Ectodermal cell (in vitro differentiated cells): ENCODE measurements around the gene CPSF4.

Experiments
- H3K27ac ChIP-seq: 2 replicates; pipeline ENCODE4 v1.7.0; 2013; ENCODE audit warnings: mild to moderate bottlenecking, low read depth, low read length; ENCODE audit not compliant: insufficient read depth, poor library complexity, severe bottlenecking
- H3K27me3 ChIP-seq: 2 replicates; pipeline ENCODE4 v1.7.0; 2013; ENCODE audit warnings: mild to moderate bottlenecking, low read length; ENCODE audit not compliant: insufficient read depth, control insufficient read depth, poor library complexity, severe bottlenecking
- H3K36me3 ChIP-seq: one replicate; pipeline ENCODE4 v1.7.0; 2013; ENCODE audit warnings: low read length; ENCODE audit not compliant: control insufficient read depth, insufficient read depth
- H3K4me1 ChIP-seq: one replicate; pipeline ENCODE4 v1.7.0; 2013; ENCODE audit warnings: low read length; ENCODE audit not compliant: control insufficient read depth, insufficient read depth
- H3K4me3 ChIP-seq: 2 replicates; pipeline ENCODE4 v1.7.0; 2013; ENCODE audit warnings: low read depth, low read length, control low read depth; ENCODE audit not compliant: insufficient read depth
- H3K9me3 ChIP-seq: 2 replicates; pipeline ENCODE4 v1.7.0; 2013; ENCODE audit warnings: mild to moderate bottlenecking, low read length, moderate library complexity; ENCODE audit not compliant: control insufficient read depth
- WGBS, 2 experiments: methylation state at CpG; one replicate each; pipeline ENCODE4 v1.1.7; 2013; ENCODE audit warnings: missing lambda C conversion rate in 2 of 2; 5-methylcytosine and 5-hydroxymethylcytosine counted together

The CPSF4 gene

DNA sequence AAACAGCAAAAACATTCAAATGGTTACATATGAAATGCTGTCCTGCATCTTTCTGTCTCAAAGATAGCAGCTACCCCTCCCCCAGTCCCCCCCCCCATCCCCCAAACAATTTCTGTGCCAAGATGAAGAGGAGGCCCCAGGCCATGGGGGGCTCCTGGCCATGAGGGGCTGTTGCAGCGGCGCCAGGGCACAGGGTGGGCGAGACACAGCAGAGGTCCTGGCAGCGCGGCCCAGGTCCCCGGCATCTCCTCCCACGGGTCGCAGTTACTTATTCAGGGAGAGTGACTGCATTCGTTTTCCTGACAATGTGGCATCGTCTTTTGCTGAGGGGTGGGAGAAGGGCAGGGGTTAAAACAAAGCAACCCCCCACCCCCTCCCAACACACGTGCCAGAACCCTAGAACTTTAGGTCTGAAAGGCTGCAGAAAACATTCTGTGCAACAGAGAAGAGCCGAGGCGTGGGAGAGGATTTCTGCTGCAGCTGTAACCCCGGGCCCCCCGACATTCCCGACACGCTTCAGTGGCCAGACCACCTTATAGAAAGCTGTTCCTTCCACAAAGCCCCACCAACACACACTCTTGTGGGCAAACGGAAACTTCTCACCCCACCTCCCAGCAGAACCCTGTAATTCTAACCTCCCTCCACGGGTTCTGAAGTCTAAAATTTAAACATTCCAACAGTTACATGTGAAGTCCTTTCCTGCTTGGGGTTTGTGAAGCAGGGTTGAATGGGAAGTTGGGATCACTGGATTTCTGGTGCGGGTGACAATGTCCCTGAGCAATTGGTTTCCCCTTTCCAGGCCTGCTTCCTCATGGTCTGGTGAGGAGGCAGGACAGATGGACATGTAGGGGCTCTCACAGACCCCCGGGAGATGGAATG, 42.1 kb upstream of the CPSF4 start:
- Histone ChIP-seq H3K27ac (no peak overlapping the region), H3K27me3 (no peaks in the 10 kb centered on the region)
- WGBS, 2 experiments, result 89 to 90% methylated on average over 21 of the region's 21 CpGs

DNA sequence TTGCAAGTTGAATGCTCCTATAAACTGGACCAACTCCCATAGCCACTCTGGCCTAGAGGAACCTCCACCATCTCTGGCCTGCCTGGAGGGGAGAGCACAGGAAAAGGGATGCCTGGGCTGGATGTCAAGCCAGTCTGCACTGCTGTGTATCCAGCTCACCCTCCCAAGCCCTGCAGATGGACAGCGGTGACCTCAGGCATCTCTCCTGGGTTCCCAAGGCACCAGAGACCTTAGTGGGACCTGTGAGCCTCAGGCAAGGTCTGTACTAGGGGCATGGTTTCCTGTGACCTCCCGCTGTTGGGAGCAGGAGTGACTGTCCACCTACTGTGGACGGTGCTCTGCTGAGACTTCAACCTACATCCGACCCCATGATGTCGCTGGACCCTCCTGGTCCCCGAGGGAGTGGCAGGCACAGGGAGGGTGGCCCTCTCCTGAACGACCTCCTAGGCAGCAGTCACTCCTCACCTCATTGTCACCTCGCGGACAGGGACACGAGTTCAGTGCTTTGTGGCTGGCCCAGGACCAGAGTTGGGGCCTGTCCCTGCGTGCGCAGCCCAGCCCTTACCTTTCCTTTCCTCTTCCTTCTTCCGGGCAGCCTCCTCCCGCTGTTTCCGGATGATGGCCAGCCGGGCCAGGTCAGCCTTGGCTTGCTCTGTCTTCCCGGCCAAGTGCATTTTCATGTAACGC, 41.3 kb upstream of the CPSF4 start:
- Histone ChIP-seq H3K36me3 (peaks cover 30% of the 10 kb centered on the region), H3K27me3 (no peaks in the 10 kb centered on the region), H3K9me3 (no peaks in the 10 kb centered on the region), H3K4me1 (peaks cover 10% of the 10 kb centered on the region), H3K4me3 (no peak overlapping the region), H3K27ac (no peak overlapping the region)
- WGBS, 2 experiments, result 94 to 97% methylated on average over 18 of the region's 18 CpGs

More for the DNA sequence above, 42.1 kb upstream of the CPSF4 start:
- H3K36me3 ChIP-seq, result peaks cover 30% of the 10 kb centered on the region
- peaks cover 10% of the 10 kb centered on the region for H3K4me1 ChIP-seq
- H3K4me3 ChIP-seq, result no peak overlapping the region
- H3K9me3 ChIP-seq, result no peaks in the 10 kb centered on the region

DNA sequence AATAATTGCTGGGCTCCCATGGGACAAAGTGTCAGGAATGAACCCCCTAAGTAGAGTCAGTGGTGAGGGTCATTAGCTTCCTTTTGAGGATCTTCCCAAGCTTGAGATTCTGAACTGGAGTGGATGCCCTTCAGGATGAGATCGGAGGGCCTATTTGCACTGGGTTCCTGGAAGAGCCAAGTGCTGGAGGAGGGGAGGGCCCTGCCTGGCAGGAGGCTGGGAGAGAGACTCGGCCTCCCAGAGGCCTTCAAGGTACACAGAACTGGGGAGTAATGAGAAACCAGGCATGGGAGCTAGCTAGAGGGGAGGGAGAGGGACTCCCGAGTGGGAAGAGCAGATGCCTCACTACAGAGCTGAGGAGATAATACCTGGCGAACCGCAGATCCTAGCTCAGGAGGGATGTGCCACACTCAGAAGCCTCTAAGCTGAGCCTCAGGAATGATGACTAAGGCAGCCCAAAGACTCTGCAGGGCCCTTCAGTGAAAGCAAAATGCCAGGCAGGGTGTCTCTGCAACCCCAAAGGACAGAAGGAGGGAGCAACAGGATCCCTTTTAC, 39.8 kb upstream of the CPSF4 start:
- no peaks in the 10 kb centered on the region for H3K9me3 ChIP-seq
- H3K36me3 ChIP-seq, result peaks cover 39% of the 10 kb centered on the region
- no peaks in the 10 kb centered on the region for H3K27me3 ChIP-seq
- H3K4me1 ChIP-seq, result peaks cover 3% of the 10 kb centered on the region
- H3K4me3 ChIP-seq, result no peak overlapping the region
- WGBS, 2 experiments, result 92% methylated on average over 5 of the region's 5 CpGs
- H3K27ac ChIP-seq, result no peak overlapping the region

DNA sequence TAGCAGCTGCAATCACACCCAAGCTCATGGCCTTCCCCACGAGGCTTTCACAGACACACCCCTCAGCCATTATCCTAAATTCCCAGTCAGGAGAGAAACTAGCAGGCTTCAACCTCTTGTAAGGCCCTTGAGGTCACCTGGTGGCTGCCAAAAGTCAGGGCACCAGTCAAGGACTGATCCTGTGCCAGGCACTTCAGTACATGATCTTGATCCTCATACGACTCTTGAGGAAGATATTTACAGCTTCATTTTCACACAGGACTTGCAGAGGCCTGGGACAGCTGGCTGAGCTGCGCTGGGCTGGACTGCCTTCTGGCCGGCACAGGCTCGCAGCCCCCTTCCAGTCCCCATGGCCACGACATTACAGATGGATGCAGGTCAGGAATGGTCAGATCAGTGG, 39.1 kb upstream of the CPSF4 start:
- Histone ChIP-seq H3K4me1 (no peaks in the 10 kb centered on the region), H3K4me3 (no peak overlapping the region), H3K36me3 (peaks cover 45% of the 10 kb centered on the region), H3K9me3 (no peaks in the 10 kb centered on the region), H3K27me3 (no peaks in the 10 kb centered on the region), H3K27ac (no peak overlapping the region)
- 95 to 96% methylated on average over 6 of the region's 6 CpGs for whole genome bisulfite sequencing, 2 experiments

DNA sequence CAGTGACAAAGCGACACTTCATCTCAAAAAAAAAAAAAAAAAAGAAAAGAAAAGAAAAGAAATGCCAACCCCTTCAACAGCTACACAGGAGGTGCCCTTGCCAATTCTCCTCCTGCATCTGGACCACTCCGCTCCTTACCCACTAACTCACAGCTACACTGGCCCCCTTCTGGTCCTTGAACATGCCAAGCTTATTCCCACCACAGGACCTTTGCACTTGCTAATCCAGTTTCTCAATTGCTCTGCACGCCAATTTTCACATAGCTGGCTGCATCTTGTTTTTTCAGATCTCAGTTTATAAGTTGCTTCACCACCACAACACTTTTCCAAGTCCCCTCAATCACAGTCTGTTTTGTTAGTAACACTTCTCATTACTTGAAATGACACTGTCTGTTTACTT, 35.9 kb upstream of the CPSF4 start:
- no peak overlapping the region for H3K4me3 ChIP-seq
- H3K27me3 ChIP-seq, result no peaks in the 10 kb centered on the region
- H3K4me1 ChIP-seq, result peaks cover 8% of the 10 kb centered on the region
- peaks cover 39% of the 10 kb centered on the region for H3K36me3 ChIP-seq
- 92 to 98% methylated on average over 3 of the region's 3 CpGs for WGBS, 2 experiments
- H3K27ac ChIP-seq, result no peak overlapping the region
- no peaks in the 10 kb centered on the region for H3K9me3 ChIP-seq

DNA sequence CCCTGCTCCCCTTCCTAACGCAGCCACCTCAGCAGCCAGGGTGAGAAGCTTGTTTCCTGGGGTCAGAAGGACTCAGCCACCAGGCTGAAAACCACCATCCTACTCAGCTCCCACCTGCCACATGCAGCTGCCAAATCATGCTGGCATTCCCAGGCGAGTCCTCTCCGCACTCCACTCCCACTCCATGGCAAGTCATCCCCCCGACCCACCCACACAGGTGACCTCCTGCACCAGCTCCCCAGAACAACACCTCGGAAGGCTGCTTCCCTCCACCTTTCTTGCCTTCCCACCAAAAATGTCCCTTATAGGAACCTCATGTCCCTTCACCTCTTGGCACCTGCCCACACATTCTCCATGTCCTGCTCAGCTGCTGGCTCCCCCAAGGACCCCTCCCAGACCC, 35.0 kb upstream of the CPSF4 start:
- Histone ChIP-seq H3K36me3 (peaks cover 39% of the 10 kb centered on the region), H3K27ac (no peak overlapping the region), H3K27me3 (no peaks in the 10 kb centered on the region), H3K4me1 (peaks cover 8% of the 10 kb centered on the region), H3K4me3 (no peak overlapping the region), H3K9me3 (no peaks in the 10 kb centered on the region)
- WGBS, 2 experiments, result 92 to 96% methylated on average over 5 of the region's 5 CpGs

DNA sequence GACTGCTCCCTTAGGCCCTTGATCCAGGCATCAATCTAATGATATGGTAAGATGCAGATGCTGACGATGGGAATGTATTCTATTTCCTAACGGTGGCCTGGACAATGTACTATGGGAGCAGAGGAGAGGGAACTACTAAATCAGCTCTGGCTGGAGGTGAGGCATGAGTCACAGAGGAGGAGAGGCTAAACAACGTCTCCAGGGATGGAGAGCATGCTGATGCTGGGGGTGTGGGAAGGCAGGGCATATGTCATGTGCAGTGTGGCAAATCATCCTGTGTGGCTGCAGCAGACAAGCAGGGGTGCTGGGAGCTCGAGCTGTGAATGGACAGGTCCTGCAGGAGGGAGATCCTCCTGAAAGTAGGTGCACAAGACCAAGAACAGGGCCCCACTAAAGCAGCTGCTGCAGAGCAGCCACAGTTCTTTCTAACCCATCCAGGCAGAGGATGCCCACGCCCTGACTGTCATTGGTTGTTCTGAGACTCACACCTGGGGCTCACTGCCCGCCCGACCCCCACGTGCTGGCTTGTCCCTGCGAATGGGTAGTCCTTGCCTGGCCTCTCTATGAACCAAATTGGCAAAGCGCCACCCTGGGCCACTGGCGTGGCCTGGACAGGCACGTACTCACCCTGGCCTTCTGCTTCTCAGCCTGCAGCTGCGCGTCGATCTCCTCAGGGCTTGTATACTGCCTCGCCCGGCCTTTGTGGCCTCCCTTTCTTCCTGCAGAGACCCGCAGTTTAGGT, 34.3 kb upstream of the CPSF4 start:
- Histone ChIP-seq H3K4me1 (peaks cover 8% of the 10 kb centered on the region), H3K36me3 (peaks cover 39% of the 10 kb centered on the region), H3K9me3 (no peaks in the 10 kb centered on the region), H3K27ac (no peak overlapping the region), H3K4me3 (no peak overlapping the region), H3K27me3 (no peaks in the 10 kb centered on the region)
- 95% methylated on average over 18 of the region's 18 CpGs for WGBS, 2 experiments

DNA sequence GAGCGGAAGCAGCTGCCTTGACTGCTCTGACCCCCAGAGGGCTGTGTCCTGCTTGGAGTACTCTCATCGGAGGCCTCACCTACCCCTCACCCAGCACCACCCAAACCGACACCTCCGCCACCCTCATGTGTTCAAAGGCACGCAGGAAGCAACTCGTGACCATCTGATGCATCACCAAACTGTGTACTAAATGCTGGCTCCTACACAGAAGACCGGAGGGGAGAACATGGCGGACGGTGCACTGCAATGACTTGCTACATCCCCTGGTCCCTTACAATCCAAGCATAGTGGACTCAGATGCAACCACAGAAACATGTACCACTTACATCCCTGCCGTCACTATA, 33.8 kb upstream of the CPSF4 start:
- no peaks in the 10 kb centered on the region for H3K9me3 ChIP-seq
- no peaks in the 10 kb centered on the region for H3K27me3 ChIP-seq
- H3K27ac ChIP-seq, result no peak overlapping the region
- 93 to 95% methylated on average over 10 of the region's 10 CpGs for WGBS, 2 experiments
- peaks cover 34% of the 10 kb centered on the region for H3K36me3 ChIP-seq
- peaks cover 8% of the 10 kb centered on the region for H3K4me1 ChIP-seq
- H3K4me3 ChIP-seq, result no peak overlapping the region

DNA sequence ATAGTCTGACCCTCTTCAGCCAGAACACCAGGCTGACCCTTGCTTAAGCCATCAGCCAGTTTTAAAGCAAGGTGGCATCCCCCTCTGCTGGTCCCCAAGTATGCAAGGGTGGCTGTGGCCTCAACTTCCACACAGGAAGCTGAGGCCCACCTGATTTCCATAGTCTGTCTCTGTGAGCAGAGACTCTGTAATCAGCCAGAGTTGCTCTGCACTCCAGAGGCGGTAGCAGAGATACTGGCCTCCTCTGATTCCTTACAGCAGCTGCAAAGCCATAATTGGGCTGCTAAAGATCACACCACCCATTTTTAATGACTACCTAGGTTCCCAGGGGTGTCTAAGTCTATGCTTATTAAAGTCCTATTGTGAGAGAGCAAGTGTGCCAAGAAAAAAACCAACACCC, 32.2 kb upstream of the CPSF4 start:
- H3K36me3 ChIP-seq, result peaks cover 28% of the 10 kb centered on the region
- no peak overlapping the region for H3K27ac ChIP-seq
- no peak overlapping the region for H3K4me3 ChIP-seq
- H3K9me3 ChIP-seq, result no peaks in the 10 kb centered on the region
- H3K4me1 ChIP-seq, result peaks cover 8% of the 10 kb centered on the region
- no peaks in the 10 kb centered on the region for H3K27me3 ChIP-seq
- WGBS, 2 experiments, result 89 to 96% methylated on average over 1 of the region's 1 CpG
